GM18858 (cell line): Measurements from ENCODE around the gene RARS1.
"Not testable (repeated sequence)": the region's sequence is repeated elsewhere in the genome, so short reads cannot be mapped to it uniquely, and the experiment has no call there.

Source experiments
- ATAC-seq: cut with Tn5 transposase; IDR thresholded peaks from one replicate; pipeline ENCODE4 v1.9.1; 2021; ENCODE audit not compliant: unreplicated experiment

RARS1 gene

GRCh38 chr5:168480601-168481000 is 5.7 kb upstream of the RARS1 start:
- no peak for ATAC-seq

- ATAC-seq: peak; percentile 95
Measured at GRCh38 chr5:168481330-168481788, 4.9 kb upstream of the RARS1 start.

GRCh38 chr5:168482361-168482760 is 3.9 kb upstream of the RARS1 start:
- ATAC-seq: no peak

GRCh38 chr5:168489059-168489458 is 2.8 kb downstream of the RARS1 start:
- ATAC-seq: no peak

GRCh38 chr5:168494057-168494555 is 7.8 kb downstream of the RARS1 start:
- ATAC-seq: no peak

- no peak for ATAC-seq
Measured at GRCh38 chr5:168502563-168503237, 16.4 kb downstream of the RARS1 start.

- no peak for ATAC-seq
Measured at GRCh38 chr5:168513861-168514428, 27.7 kb downstream of the RARS1 start.

- no peak for ATAC-seq
Measured at GRCh38 chr5:168525856-168526255, 39.6 kb downstream of the RARS1 start.

- ATAC-seq: no peak
Measured at GRCh38 chr5:168527756-168528295, 41.6 kb downstream of the RARS1 start.

GRCh38 chr5:168528521-168529373 is 42.5 kb downstream of the RARS1 start, which contains the start of gene FBLL1:
TSS of gene FBLL1 (plus strand) at chr5:168529305. CDS start at chr5:168529505, 200 bp downstream.
- no peak for ATAC-seq

GRCh38 chr5:168529374-168530234 is 43.3 kb downstream of the RARS1 start:
- ATAC-seq: no peak

GRCh38 chr5:168530621-168531150 is 44.4 kb downstream of the RARS1 start:
- no peak for ATAC-seq

GRCh38 chr5:168531191-168531590 is 44.9 kb downstream of the RARS1 start:
- ATAC-seq: no peak

GRCh38 chr5:168531987-168532864 is 46.0 kb downstream of the RARS1 start:
- no peak for ATAC-seq

GRCh38 chr5:168534351-168534750 is 48.1 kb downstream of the RARS1 start:
- not testable (repeated sequence) for ATAC-seq

GRCh38 chr5:168537176-168537575 is 50.9 kb downstream of the RARS1 start:
- ATAC-seq: no peak

GRCh38 chr5:168549554-168549953 is 63.3 kb downstream of the RARS1 start:
- ATAC-seq: no peak

GRCh38 chr5:168550656-168551055 is 64.4 kb downstream of the RARS1 start:
- no peak for ATAC-seq

- no peak for ATAC-seq
Measured at GRCh38 chr5:168552146-168552545, 65.9 kb downstream of the RARS1 start.
